Suppressor macrophage (primary cell): ENCODE data around the gene CISH.

Experiments used
- DNase-seq, 4 experiments: peaks; one replicate each; pipeline ENCODE4 v3.0.0-alpha.2; 2020 to 2022

The CISH gene

GRCh38 chr3:50637011-50637410 lies 25.4 kb upstream of the CISH start:
- no peak for DNase-seq

GRCh38 chr3:50635066-50635465 lies 23.5 kb upstream of the CISH start:
- DNase-seq, result no peak

GRCh38 chr3:50633230-50633790 lies 21.7 kb upstream of the CISH start:
- peak; percentile 31 to 76 (median 70) for DNase-seq

DNA sequence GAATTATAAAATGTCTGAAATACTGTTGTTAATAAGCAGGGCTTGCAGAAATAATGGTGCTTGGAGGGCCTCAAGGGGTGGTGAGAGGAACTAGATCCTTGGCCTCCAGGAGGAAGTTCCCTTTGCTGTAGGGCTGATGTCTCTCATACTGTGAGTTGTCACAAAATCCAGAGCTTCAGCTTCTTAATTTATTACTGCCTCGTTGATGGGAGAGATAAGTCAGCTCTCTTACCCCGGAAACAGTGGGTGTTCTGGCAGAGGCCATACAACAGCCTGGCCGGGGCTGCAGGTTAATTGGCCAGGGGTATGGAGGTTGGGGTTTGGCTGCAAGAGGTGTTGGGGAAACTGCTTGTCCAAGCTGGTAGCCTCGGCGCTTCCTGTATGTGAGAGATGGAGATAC lies 20.9 kb upstream of the CISH start:
- peak; percentile 71 to 86 (median 80) for DNase-seq

DNA sequence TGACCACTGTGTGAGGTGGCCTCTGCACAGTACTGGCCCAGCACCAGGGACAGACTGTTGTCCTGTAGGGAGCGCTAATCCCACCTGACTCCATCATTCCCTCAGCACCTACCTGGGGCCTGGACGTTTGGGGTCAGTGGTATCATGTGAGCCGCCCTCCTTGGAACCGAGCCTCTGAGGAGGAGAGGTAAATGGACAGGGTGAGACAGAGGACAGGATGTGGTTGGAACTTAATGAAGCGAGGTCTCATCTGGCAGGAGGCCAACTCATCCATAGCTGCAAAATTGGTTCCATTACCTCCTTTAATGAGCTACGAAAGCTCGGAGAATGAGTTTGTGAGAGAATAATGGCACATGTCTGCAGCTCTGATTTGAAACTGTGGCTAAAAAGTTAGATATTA lies 19.3 kb upstream of the CISH start:
- no peak for DNase-seq

DNA sequence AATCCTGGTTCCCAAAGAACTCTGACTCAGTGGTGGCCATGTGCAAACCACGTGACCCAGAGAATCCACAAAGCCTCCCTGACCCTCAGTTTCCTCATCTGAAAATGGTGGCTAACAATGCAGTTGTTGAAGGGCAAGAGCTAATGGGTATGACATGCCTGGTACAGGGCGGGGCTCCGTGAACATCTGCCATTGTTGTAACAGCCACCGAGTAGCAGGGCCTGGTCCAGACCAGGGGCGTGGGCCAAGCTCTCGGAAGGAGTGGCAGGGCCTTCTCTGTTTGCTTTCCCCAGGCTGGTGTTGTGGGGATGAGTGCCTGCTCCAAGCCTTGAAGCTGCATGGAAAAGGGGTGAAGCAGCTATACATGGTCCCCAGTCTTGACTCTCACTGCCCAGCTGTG lies 18.8 kb upstream of the CISH start:
- DNase-seq, result no peak

GRCh38 chr3:50628601-50629000 lies 17.0 kb upstream of the CISH start:
- DNase-seq, result peak in 2 of 4 experiments; percentile 37 to 40

DNA sequence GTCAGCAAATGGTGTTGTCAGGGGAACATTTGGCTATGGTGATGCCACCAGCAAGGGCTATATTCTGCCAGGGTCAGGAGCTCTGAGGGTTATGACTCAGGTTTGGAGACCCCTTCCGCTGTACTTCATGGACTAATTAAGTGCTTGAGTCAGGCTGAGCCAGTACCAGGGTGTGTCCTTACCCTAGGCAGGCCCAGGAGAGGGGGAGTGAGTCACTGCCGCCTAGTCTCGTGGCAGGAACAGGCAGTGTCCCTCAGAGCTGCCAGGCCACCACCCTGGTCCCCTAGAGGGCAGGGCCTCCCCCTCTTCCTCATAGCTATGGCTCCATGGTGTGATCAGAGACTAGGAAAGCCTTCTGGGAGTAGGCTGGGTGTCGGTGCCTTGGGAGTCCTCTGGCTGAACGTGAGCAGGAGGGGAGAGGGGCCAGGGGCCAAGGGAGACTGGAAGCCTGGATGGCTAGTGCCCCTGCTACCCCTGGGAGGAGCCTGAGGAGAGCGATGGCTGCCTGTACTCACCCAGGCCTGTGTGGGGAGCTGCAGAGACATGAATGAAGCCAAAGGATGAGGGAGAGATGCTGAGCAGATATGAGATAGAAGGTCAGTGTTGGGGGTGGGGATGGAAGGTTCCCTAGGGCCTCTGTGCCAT lies 16.0 kb upstream of the CISH start:
- peak; percentile 79 to 93 (median 85) for DNase-seq

DNA sequence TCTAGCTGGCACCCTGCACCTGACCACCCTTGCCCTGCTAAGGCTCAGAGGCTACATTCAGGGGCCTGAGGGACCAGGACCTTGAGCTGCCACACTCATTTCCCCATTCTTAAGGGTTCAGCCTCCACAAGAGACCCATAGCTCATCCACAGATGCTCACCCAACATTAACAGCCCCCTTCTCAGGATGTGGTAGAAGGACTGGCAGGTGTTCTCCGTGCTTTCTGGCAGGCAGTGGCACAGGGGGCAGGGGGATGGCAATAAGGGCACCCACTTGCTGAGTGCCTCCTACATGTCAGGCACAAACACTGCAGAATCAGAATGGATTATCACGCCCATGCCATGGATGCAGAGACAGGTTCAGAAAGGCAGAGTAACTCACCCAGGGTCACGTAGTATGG lies 14.8 kb upstream of the CISH start:
- no peak for DNase-seq

GRCh38 chr3:50625231-50626182 lies 13.9 kb upstream of the CISH start:
- peak in 2 of 4 experiments; percentile 40 to 41 for DNase-seq

DNA sequence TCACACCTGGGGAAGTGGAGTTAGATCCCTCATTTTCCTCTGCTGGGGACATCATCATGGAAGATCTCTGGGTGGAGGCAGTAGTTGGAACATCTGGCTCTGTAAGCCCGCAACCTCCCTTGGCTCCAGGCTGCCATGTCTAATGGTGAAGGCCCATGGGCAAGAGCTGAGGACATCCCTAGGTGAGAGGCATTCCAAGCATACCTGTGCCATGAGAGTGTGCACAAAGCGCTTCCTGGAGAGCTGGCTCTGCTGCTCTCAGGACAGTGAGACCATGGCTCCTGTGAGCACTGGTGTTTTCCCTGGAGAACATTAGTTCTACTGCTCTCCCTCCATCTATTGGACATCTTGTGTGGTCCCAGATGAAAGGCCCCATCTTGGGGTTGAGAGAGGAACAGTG lies 13.1 kb upstream of the CISH start:
- DNase-seq, result no peak

GRCh38 chr3:50623840-50624474 lies 12.4 kb upstream of the CISH start:
- DNase-seq, result peak; percentile 64 to 76 (median 74)

- no peak for DNase-seq
These were observed 11.3 kb upstream of the CISH start for GRCh38 chr3:50622881-50623280.

GRCh38 chr3:50620820-50621219 lies 9.2 kb upstream of the CISH start:
- peak in 3 of 4 experiments; percentile 53 to 67 (median 62) for DNase-seq

GRCh38 chr3:50620420-50620819 lies 8.8 kb upstream of the CISH start:
- DNase-seq, result peak; percentile 85 to 94 (median 90)

GRCh38 chr3:50617911-50618481 lies 6.4 kb upstream of the CISH start:
- peak in 3 of 4 experiments; percentile 31 to 42 (median 41) for DNase-seq

DNA sequence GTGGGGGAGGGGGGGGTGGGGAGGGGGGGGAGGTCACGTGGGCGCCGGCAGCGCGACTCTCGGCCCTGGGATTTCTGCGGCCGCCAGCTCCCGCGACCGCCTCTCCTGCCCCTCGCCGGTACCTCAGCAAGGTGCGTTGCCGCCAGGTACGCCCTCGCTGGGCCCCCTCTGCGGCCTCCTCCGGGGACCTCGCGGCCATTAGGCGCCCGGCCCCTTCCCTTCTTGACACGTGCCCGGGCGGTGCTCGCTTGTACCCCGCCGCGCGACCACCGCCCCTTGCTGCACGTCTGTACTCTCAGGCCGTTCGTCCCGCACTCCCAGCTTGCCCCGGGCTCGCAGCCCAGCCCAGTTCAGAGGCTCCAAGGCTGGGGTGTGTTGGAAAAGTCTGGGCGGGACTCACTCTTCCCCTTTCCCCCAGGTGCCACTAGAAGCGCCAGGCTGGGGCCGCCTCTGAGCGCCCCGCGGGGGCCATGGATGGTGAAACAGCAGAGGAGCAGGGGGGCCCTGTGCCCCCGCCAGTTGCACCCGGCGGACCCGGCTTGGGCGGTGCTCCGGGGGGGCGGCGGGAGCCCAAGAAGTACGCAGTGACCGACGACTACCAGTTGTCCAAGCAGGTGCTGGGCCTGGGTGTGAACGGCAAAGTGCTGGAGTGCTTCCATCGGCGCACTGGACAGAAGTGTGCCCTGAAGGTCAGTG lies 5.7 kb upstream of the CISH start, which contains the start of gene MAPKAPK3:
MAPKAPK3 (plus strand) TSS at position 56 of the 696 bp plus-strand sequence; CDS start at position 471, 415 bp downstream.
- DNase-seq, result peak; percentile 53 to 70 (median 59)

- peak; percentile 95 to 98 (median 97) for DNase-seq
These were observed 5.2 kb upstream of the CISH start for GRCh38 chr3:50616770-50617095.

DNA sequence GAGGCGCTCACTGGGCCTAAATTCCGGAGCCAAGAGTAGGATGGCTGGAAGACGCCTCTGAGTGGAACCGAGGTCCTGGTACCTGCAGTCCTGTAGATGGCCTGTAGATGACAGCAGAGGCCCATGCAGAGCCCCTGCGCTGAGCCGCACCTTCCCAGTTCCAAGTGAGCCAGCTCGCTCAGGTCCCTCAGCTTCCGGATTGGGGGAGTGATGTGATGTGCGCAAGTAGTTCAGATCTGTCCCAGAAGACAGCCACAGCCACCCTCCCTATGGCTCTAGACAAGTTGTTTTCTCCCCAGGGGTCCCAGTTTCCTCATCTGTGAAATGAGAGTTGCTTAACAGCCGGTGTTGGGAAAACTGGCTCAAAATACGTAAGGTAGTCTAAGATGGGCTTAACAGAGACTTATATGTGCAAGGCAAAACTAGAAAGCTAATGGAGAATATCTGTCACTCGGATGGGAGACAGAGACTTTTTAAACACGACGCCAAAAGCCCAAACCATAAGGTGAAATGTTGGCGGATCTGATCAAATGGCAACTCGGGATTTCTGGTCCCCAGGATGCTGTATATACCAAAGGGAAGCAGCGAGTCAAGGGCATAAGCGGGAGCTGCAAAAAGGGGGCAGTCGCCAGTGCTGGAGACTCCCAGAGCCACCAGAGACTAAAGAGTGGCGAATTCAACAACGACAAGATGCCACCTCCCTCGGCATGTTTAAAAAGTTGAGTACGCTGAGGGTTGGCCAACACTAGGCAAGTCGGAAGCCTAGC lies 4.6 kb upstream of the CISH start:
- DNase-seq, result peak; percentile 83 to 90 (median 87)

- DNase-seq, result no peak
These were observed 3.6 kb upstream of the CISH start for GRCh38 chr3:50615190-50615589.
